GM12874 (cell line): Measurements from ENCODE around the gene TK1.

Experiments
- TF ChIP-seq, protein P1 (sequence below): IDR thresholded peaks from 2 replicates; pipeline ENCODE4 v1.5.1; 2011; ENCODE audit warnings: low read depth, mild to moderate bottlenecking, control low read depth, low read length, moderate library complexity; ENCODE audit not compliant: insufficient read depth

TK1 gene

DNA sequence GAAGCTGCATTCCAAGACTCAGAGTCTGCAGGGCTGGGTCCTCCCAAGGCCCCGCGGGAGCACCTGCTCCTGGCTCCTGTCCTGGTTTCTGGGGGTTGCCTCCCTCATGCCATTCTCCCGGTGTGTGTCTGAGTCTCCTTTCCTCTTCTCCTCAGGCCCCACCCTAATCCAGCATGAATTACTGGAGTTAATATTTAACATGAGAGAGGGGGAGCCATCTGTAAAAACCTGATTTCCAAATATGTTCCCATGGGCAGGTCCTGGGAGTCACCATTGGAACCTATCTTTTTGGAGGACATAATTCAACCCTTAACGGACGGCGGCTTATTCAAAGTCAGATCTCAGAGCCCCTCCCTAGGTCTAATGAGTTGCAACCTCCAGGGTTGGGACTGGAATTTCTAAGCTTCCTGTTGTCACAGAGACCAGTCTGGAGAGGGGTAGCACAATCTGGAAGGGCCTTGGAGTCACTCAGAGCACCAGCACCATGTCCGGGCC is 35.3 kb downstream of the TK1 start:
- TF ChIP-seq, protein P1, sequence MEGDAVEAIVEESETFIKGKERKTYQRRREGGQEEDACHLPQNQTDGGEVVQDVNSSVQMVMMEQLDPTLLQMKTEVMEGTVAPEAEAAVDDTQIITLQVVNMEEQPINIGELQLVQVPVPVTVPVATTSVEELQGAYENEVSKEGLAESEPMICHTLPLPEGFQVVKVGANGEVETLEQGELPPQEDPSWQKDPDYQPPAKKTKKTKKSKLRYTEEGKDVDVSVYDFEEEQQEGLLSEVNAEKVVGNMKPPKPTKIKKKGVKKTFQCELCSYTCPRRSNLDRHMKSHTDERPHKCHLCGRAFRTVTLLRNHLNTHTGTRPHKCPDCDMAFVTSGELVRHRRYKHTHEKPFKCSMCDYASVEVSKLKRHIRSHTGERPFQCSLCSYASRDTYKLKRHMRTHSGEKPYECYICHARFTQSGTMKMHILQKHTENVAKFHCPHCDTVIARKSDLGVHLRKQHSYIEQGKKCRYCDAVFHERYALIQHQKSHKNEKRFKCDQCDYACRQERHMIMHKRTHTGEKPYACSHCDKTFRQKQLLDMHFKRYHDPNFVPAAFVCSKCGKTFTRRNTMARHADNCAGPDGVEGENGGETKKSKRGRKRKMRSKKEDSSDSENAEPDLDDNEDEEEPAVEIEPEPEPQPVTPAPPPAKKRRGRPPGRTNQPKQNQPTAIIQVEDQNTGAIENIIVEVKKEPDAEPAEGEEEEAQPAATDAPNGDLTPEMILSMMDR = no peak

DNA sequence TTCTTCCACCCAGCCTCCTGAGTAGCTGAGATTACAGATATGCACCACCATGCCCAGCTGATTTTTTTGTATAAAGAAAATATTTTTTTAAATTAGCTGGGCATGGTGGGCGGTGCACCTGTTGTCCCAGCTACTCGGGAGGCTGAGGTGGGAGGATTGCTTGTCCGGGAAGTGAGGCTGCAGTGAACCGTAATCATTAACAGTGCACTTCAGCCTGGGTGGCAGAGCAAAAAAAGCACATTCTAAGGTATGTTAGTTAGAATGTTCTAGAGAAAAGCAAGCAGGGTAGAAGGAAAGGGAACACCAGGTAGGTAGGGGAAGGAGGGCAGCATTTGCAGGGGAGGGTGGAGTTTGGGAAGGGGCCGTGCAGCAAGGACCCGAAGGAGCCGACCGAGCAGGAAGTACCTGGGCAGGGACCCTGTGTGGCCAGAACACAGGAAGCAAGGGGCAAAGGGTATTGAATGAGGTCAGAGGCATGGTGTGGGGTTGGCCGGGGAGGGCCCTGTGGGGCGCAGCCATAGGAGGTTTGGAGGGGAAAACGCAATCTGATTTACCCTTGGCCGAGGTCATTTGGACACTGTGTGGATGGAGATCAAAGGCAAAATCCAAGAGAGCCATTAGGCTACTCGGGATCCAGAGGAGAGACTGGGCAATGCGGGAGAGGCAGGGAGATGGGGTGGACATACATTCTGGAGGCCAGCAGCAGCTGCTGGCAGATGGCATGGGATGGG is 38.4 kb downstream of the TK1 start:
- TF ChIP-seq, protein P1 = no peak

DNA sequence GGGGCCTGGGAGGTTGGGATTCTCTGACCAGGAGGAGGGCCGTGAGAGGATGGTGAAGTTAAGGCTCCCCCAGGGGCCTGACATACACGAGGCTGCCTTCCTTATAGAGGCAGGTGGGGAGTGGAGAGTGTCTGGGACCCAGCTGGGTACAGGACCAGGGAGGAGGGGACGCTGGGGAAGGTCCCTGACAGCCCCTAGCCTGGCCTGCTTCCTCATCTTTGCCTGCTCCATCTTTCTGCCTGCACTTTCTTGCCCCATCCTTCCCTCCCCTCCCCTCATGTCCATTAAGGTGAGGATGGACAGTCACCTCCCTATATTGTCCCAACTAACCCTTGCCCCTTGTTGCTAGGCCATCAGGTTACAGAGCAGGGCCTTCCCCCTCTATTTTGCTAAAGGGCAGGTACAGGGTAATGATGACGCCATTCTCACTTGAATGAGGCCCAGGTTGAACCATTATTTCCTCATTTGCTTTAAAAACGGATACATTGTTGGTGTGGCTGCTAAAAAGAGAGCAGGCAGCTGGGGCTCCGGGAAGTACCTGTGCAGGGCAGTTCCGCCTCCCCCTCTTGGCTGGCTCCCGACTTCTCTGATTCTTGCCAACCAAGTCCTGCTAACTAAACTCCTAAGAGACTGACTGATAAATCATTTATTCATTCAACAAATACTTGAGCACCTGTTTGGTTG is 39.4 kb downstream of the TK1 start:
- TF ChIP-seq, protein P1 = no peak

DNA sequence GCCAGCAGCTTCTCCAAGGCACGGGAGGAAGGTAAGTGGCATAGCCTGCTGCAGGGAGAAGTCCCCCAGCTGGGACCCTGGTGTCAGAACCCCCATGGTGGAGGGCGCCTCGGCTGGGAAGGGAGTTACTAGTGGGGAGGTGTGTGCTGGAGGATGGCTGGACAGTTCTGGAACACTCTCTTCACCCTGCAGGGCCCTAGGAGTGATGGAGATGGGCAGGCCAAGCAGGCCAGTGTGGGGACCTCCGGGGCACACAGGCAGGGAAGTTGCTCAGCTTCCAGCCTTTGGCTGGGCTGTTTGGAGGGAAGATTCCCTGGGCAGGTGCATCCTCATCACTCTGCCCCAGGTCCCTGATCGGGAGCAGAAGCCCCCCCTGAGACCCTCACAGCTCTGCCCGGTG is 40.0 kb downstream of the TK1 start:
- TF ChIP-seq, protein P1 = no peak

DNA sequence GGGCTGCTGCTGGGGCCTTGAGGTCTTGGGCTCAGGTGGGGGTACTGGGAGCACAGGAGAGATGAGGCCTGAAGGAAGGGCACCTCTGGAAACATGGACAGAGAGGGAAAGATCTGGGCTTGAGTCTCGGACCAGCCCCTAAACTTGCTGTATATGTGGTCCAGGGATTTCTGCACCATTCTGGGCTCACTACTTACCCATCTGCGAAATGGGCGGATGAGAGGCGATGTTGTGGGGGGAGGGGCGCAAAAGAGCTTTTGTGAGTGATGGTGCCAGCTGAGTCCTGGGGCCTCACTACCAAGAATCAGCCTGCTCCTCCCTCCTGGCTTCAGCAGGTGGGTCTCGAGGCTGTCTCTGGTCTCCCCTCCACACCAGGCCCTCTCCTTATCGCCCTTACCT is 40.4 kb downstream of the TK1 start:
- TF ChIP-seq, protein P1 = no peak

DNA sequence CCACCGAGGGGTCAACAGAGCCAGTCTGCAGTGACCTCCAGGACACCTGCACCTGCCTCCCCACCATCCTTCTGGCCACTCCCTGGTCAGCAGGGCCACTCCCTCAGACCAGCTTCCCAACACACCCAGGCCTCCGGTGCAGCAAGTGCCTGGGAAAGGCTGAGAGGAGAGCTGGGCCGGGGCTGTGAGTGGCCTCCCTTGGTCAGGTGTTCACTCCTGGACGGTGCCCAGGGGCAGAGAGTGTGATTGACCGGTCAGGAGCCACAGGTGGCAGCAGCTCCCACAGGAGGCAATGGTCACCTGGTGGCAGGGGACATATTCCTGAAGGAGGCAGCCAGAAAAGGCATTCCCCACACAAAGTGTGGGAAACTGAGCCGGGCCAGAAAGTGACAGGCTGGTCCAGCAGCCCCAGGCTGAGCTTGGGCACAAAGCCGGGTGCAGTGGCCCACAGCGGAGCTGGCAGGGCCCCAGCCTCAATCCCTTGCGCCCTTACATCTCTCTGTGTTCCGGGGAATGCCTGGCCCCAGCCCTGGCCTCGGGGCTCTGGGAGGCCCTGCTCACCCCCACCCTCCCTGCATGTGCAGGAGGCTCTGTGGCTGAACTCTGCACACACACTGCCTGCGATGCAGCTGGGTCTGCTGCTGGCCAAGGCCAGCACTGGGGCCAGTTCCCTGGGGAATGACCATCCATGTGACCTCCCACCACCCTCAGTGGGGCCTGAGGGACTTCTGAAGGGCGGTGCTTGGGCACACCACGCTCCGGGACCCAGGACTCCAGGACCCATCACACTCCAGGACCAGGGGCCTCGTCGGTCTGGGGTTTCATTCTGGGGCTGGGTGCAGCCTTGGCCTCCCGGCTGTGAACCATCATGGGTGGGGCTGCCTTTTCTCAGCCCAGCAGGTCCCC is 41.9 kb downstream of the TK1 start:
- TF ChIP-seq, protein P1 = no peak
